Measurements from ENCODE around the gene MPND.
A peak's percentile ranks its signal among the peaks of the same experiment; 100 is the strongest.

The MPND gene

GRCh38 chr19:4403005-4403761 lies 59.8 kb downstream of the MPND start:
- peak; percentile 54 for DNase-seq (ENCODE audit: low spot score)

DNA sequence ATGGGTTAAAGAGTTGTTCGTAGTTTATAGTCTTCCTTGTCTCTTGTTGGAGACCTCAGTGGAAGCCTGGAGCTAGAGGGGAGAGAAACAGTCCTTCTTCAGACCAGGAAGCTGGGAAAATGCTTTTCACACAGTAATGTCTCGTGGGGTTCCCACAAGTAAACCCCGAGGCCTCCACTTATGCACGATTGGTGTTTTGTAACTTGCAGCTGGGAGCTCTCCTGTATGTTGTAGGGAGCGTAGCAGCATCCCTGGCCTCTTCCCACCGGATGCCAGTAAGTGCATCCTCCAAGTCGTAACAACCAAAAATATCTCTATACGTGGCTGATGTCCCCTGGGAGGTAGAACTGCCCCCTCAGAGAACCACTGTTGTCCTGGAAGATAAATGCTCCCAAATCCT lies 62.6 kb downstream of the MPND start:
- DNase-seq (ENCODE audit: low spot score): no peak

- no peak for DNase-seq (ENCODE audit: low spot score)
These were observed 63.3 kb downstream of the MPND start for GRCh38 chr19:4406626-4407025.

GRCh38 chr19:4409123-4409933 lies 66.0 kb downstream of the MPND start:
- DNase-seq (ENCODE audit: low spot score): no peak

Measured in RKO (cell line).